NK-92 (cell line): Measurements from ENCODE around the gene ADH1C.
"Not testable (repeated sequence)": the region's sequence is repeated elsewhere in the genome, so short reads cannot be mapped to it uniquely, and the experiment has no call there.

Experiments used
- DNase-seq: peaks from one replicate; lab custom pipeline; 2025; ENCODE audit not compliant: unreplicated experiment; lab: John Stamatoyannopoulos, UW

The ADH1C gene

GRCh38 chr4:99352602-99353537, at the start of gene ADH1C:
Gene ADH1C, minus strand, starts transcription at chr4:99352746. Its CDS starts 71 bp downstream, at chr4:99352675.
- no peak for DNase-seq

DNA sequence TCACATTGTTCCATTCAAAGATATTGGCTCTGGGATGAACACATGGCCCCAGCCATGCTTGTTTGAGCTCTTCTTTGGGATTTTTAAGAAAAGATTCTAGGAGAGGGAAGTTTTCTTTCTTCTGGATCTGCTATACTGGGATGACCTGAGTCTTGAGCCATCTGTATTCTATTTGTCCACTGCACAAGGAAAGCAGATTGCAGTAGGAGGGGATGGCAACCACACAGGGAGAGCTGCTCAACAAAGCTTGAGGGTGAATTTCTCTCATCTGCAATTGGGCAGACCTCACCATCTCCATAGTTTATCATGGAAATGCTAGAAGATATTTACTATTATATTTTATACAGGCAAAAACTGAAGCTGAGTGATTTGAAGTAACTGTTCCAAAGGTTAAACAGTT, 48.3 kb upstream of the ADH1C start:
- no peak for DNase-seq

DNA sequence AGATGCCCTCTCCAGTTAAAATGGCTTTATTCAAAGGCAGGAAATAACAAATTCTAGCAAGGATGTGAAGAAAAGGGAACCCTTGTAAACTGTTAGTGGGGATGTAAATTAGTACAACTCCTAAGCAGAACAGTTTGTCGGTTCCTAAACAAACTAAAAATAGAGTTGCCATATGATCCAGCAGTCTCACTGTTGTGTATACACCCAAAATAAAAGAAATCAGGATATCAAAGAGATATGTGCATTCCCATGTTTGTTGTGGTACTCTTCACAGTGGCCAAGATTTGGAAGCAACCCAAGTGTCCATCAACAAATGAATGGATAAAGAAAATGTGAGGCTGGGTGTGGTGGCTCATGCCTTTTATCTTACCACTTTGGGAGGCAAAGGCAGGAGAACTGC, 46.5 kb upstream of the ADH1C start:
- DNase-seq, result no peak

GRCh38 chr4:99395595-99396364, 43.2 kb upstream of the ADH1C start:
- no peak for DNase-seq

DNA sequence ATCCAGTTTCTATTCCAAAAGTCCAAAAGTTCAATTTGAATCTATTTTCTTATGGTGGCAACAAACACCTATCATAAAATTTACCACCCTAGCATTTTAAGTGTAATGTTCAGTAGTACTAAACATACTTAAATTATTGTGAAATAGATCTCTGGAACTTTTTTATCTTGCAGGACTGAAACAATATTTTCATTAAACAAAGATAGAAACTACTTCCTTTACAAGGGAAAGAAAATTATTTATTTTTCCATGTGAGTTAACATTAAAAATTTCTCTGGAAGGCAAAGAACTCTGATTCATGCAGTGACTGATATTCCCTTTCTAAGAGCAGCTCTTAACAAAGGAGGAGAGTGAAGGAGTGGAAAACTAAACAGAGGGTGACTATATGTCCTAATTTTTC, 42.4 kb upstream of the ADH1C start:
- no peak for DNase-seq

GRCh38 chr4:99390055-99390454, 37.5 kb upstream of the ADH1C start:
- DNase-seq, result no peak

DNA sequence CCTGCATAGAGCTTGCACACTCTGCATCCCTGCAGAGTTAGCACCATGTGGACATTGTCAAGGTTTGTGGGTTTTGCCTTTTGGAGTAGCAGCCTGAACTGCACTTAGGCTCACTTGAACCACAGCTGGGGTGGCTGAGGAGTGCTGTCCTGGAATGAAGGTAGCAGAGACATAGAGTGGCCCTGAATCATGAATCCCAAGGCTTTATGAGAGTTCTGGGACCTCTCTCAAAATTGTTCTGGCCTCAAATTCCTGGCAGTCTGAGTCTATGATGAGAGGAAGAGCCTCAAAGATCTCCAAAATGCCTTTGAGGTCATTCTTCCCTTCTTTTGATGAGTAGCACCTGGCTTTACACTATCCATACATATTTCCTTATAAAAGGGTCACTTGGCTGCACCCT, 37.1 kb upstream of the ADH1C start:
- DNase-seq, result no peak

DNA sequence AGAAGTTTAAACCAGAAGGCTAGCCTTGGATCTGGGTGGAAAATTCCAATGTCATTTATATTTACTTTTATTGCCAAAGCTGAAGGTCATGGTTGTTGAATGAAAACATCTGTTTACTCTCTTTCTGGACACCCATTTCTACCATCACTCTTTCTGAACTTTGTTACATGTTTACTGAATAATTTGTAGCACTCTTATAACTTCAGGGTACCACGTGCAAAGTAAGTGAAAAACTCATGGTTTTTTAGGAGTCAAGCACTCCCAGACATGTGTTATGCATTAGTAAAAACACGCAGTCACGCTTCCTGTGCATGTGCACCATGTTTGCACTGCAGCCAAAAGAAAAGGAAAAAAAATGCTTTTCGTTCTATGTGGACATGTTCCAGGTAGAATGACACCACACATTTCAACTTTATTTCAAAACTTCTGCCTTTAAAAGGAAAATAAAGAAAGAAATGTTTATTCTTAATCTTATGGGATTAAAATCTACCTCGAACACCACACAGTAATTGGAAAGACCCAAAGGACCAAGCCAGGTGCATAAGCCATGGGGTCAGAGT, 31.4 kb upstream of the ADH1C start:
- DNase-seq, result no peak

GRCh38 chr4:99383399-99383798, 30.9 kb upstream of the ADH1C start:
- DNase-seq, result no peak

GRCh38 chr4:99382745-99383360, 30.3 kb upstream of the ADH1C start:
- no peak for DNase-seq

GRCh38 chr4:99381588-99382175, 29.1 kb upstream of the ADH1C start:
- no peak for DNase-seq

GRCh38 chr4:99379571-99379970, 27.0 kb upstream of the ADH1C start:
- DNase-seq, result no peak

DNA sequence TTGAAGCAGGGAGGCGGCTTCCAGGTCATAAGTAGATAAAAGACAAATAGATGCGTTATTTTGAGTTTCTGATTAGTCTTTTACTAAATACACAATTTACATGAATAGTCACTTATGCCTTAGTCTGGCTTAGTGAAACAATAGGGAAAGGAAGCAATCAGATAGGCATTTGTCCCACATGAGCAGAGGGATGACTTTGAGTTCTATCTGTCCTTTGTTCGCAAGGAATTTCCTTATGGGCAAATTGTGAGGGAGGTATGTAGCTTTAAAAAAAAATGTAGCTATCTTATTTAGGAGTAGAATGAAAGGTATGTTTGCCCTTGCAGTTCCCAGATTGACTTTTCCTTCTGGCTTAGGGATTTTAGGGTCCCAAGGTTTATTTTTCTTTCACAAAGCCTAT, 26.3 kb upstream of the ADH1C start:
- DNase-seq, result no peak

DNA sequence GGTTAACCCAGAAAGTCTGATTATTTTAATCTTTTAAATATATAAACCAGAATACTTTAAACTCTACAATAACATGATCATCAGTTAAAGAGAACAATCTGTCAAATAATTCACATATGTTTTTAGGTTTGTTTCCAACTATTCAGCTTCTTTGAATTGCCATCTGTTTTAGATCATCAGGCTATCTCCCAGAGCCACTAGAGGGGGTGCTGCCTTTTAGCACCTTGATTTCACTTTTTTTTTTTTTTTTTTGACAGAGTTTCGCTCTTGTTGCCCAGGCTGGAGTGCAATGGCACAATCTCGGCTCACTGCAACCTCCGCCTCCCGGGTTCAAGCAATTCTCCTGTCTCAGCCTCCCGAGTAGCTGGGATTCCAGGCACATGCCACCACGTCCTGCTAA, 24.8 kb upstream of the ADH1C start:
- DNase-seq, result not testable (repeated sequence)

- DNase-seq, result not testable (repeated sequence)
Observed at GRCh38 chr4:99372464-99372863, 19.9 kb upstream of the ADH1C start.

GRCh38 chr4:99367817-99368216, 15.3 kb upstream of the ADH1C start:
- not testable (repeated sequence) for DNase-seq

- DNase-seq, result no peak
Observed at GRCh38 chr4:99366491-99366890, 13.9 kb upstream of the ADH1C start.

DNA sequence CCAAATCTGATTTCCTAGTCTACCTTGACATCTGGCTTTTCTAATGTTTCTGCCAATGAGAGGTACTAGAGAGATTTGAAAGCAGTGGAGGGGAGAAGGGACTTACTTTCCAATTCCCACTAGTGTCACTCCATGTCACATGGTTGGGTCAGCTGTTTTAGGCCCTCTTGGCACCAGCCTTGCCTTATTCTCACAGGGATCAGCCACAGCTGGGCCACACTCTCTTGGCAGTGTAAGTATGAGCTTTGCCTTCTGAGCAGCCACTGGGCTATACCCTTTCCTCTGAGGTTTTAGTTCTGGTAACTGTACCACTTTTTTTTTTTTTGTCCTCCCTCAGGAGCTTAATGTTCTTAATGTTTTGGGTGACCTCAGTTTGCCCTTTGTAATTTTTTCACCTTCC, 10.2 kb upstream of the ADH1C start:
- no peak for DNase-seq

GRCh38 chr4:99361899-99362275, 9.3 kb upstream of the ADH1C start:
- no peak for DNase-seq

DNA sequence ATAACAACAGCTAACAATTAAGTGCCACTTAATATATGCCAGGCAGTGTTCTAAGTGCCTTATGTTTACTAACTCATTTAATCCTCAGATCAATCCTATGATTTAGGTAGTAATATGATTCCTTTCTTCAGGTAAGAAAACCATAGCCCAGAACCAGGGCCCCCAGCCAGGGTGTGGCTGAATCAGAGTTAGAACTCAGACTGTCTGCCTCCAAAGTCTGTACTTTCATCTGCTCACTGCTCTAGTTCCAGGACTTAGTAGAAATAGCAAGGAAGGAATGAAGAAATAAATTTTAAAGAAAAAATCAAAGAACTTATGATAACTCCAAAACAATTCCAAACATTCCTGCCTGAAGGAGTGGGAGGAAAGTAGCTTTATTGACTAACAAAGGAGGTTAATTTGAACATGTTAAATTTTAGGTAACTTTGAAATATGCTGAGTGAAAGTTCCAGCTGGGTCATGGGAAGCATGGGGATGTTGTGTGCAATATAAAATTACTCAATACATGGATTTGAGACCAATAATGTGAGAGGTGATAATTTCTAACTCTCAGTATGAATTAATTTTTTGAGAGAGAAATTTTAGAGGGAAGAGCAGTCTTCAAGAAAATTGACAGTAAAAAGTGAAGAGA, 8.8 kb upstream of the ADH1C start:
- no peak for DNase-seq
